ENCODE measurements around the gene ZDHHC24. TPM values are rescaled to one million over a fixed set of nuclear protein-coding genes. Genes with fewer than 3 reads are reported as not detected.

The ZDHHC24 gene
- total and polyA plus RNA-seq, 2 donors from 2014 or later (not counting 2 experiments from before 2014, with no cell fraction given), result 6.0 to 9.7 TPM

Other genes starting within 250 kb of the ZDHHC24 start
- gene CD248, start 229.0 kb downstream of the ZDHHC24 start, total RNA-seq, result not detected in 2 replicates
- gene CD248, start 229.0 kb downstream of the ZDHHC24 start, polyA plus RNA-seq, result 0.04 and 0.08 TPM in 2 replicates
- gene RIN1, start 209.6 kb downstream of the ZDHHC24 start, total RNA-seq, result 35.5 and 40.6 TPM in 2 replicates
- 42.0 and 43.8 TPM in 2 replicates for gene RIN1, start 209.6 kb downstream of the ZDHHC24 start, polyA plus RNA-seq
- gene BRMS1, start 200.9 kb downstream of the ZDHHC24 start, total RNA-seq, result 87.8 and 99.8 TPM in 2 replicates
- 110 and 119 TPM in 2 replicates for gene BRMS1, start 200.9 kb downstream of the ZDHHC24 start, polyA plus RNA-seq
- gene B4GAT1, start 198.4 kb downstream of the ZDHHC24 start, total RNA-seq, result 8.3 and 9.7 TPM in 2 replicates
- 8.5 and 10.8 TPM in 2 replicates for gene B4GAT1, start 198.4 kb downstream of the ZDHHC24 start, polyA plus RNA-seq
- 4.4 and 4.8 TPM in 2 replicates for gene SLC29A2, start 174.3 kb downstream of the ZDHHC24 start, total RNA-seq
- gene SLC29A2, start 174.3 kb downstream of the ZDHHC24 start, polyA plus RNA-seq, result 6.2 and 6.7 TPM in 2 replicates
- not detected in 2 replicates for gene NPAS4, start 125.0 kb downstream of the ZDHHC24 start, total RNA-seq
- gene NPAS4, start 125.0 kb downstream of the ZDHHC24 start, polyA plus RNA-seq, result not detected in 2 replicates
- 83.1 and 106 TPM in 2 replicates for gene MRPL11, start 107.2 kb downstream of the ZDHHC24 start, total RNA-seq
- gene MRPL11, start 107.2 kb downstream of the ZDHHC24 start, polyA plus RNA-seq, result 126 and 158 TPM in 2 replicates
- gene PELI3, start 79.1 kb downstream of the ZDHHC24 start, total RNA-seq, result 11.1 and 11.7 TPM in 2 replicates
- 7.5 and 8.2 TPM in 2 replicates for gene PELI3, start 79.1 kb downstream of the ZDHHC24 start, polyA plus RNA-seq
- gene DPP3, start 65.6 kb downstream of the ZDHHC24 start, total RNA-seq, result 64.9 and 73.3 TPM in 2 replicates
- 61.8 and 69.0 TPM in 2 replicates for gene DPP3, start 65.6 kb downstream of the ZDHHC24 start, polyA plus RNA-seq
- gene BBS1, start 35.4 kb downstream of the ZDHHC24 start, total RNA-seq, result 11.5 and 12.8 TPM in 2 replicates
- 7.1 and 7.3 TPM in 2 replicates for gene BBS1, start 35.4 kb downstream of the ZDHHC24 start, polyA plus RNA-seq
- gene ACTN3, start 855 bp upstream of the ZDHHC24 start, total RNA-seq, result not detected in 2 replicates
- gene ACTN3, start 855 bp upstream of the ZDHHC24 start, polyA plus RNA-seq, result not detected in 2 replicates
- 5.4 and 5.5 TPM in 2 replicates for gene CTSF, start 22.6 kb upstream of the ZDHHC24 start, total RNA-seq
- 5.5 and 6.5 TPM in 2 replicates for gene CTSF, start 22.6 kb upstream of the ZDHHC24 start, polyA plus RNA-seq
- gene CCDC87, start 47.0 kb upstream of the ZDHHC24 start, total RNA-seq, result 0.32 and 0.34 TPM in 2 replicates
- gene CCDC87, start 47.0 kb upstream of the ZDHHC24 start, polyA plus RNA-seq, result 0.11 and 0.13 TPM in 2 replicates
- 23.6 and 28.7 TPM in 2 replicates for gene CCS, start 47.1 kb upstream of the ZDHHC24 start, total RNA-seq
- gene CCS, start 47.1 kb upstream of the ZDHHC24 start, polyA plus RNA-seq, result 28.6 and 32.6 TPM in 2 replicates
- gene RBM14, start 70.6 kb upstream of the ZDHHC24 start, total RNA-seq, result 50.3 and 57.6 TPM in 2 replicates
- gene RBM14, start 70.6 kb upstream of the ZDHHC24 start, polyA plus RNA-seq, result 45.3 and 54.8 TPM in 2 replicates
- 99.1 and 103 TPM in 2 replicates for gene RBM4, start 92.7 kb upstream of the ZDHHC24 start, total RNA-seq
- gene RBM4, start 92.7 kb upstream of the ZDHHC24 start, polyA plus RNA-seq, result 108 and 115 TPM in 2 replicates
- 18.2 and 18.6 TPM in 2 replicates for gene RBM4B, start 131.8 kb upstream of the ZDHHC24 start, total RNA-seq
- 12.7 and 14.1 TPM in 2 replicates for gene RBM4B, start 131.8 kb upstream of the ZDHHC24 start, polyA plus RNA-seq
- gene SPTBN2, start 183.2 kb upstream of the ZDHHC24 start, total RNA-seq, result 20.9 and 22.9 TPM in 2 replicates
- 10.9 and 12.5 TPM in 2 replicates for gene SPTBN2, start 183.2 kb upstream of the ZDHHC24 start, polyA plus RNA-seq

All from foreskin keratinocyte (primary cell).